ENCODE measurements around the gene SDR42E2. TPM values are rescaled to one million over a fixed set of nuclear protein-coding genes. Genes with fewer than 3 reads are reported as not detected.

The SDR42E2 gene
- total and polyA plus RNA-seq, 10 of the 15 experiments (the other 5 are each of a cell fraction or from before 2014, with no cell fraction given), result 0.01 to 0.09 (median 0.08) TPM; not detected in 4

GRCh38 chr16:22177968-22178930 lies 15.9 kb downstream of the SDR42E2 start (continued):
- no peak for TF ChIP-seq USF1 (IDR thresholded peaks at IDR 0.05; ENCODE audit: borderline replicate concordance, extremely low read length, insufficient read depth, low read depth, low read length)
- TF ChIP-seq NRF1 (conservative IDR thresholded peaks at IDR 0.05; ENCODE audit: low read depth, low read length), result no peak

- in situ Hi-C loops (cut with MboI), result loop anchor here (5.0 kb wide), 2 partner anchors 49 to 179 kb away; partner anchors contain the start of gene PDZD9
- ChIA-PET POLR2A (no interaction called here), SMC1A (ENCODE audit: uncharacterized antibody, unreplicated experiment) (interaction anchor here (1.0 kb wide), 2 partner anchors 72 to 179 kb away, joined by 3 to 5 read pairs; no protein-coding TSS in a partner anchor)
Measured at GRCh38 chr16:22181426-22181825, 19.1 kb downstream of the SDR42E2 start.

More at GRCh38 chr16:22181426-22181825, 19.1 kb downstream of the SDR42E2 start:
- intact Hi-C loops (cut with micrococcal nuclease; ENCODE audit: unreplicated experiment), result no loop called here
- Histone ChIP-seq H3K36me3 (ENCODE audit: control insufficient read depth in 2 of 2, insufficient read depth in 2 of 2, low read length in 1 of 2) (no peaks in the 10 kb centered on the region), H2AFZ (ENCODE audit: control insufficient read depth, low read depth, low read length) (no peak overlapping the region), H3K9ac (ENCODE audit: control insufficient read depth, insufficient read depth, low read length) (no peak overlapping the region), H3K79me2 (ENCODE audit: control insufficient read depth, insufficient read depth, low read length) (no peaks in the 10 kb centered on the region), H3K4me3 (no peak overlapping the region), H4K20me1 (ENCODE audit: control insufficient read depth, insufficient read depth) (no peaks in the 10 kb centered on the region), H3K27ac (ENCODE audit: control insufficient read depth, insufficient read depth) (no peak overlapping the region), H3K9me3 (replicated peaks; ENCODE audit: control insufficient read depth, insufficient read depth, low read length) (no peaks in the 10 kb centered on the region), H3K4me2 (ENCODE audit: control insufficient read depth, insufficient read depth) (no peak overlapping the region), H3K4me1 (ENCODE audit: control insufficient read depth, insufficient read depth, low read length) (no peaks in the 10 kb centered on the region), H3K27me3 (replicated peaks in 1 of 2; ENCODE audit: control insufficient read depth in 2 of 2, insufficient read depth in 2 of 2, low read length in 1 of 2) (no peaks in the 10 kb centered on the region)
- DNase-seq (ENCODE audit: low read depth, low spot score) (no peak), ATAC-seq (no peak), FAIRE-seq (no peak)
- WGBS (ENCODE audit: insufficient coverage, insufficient replicate concordance, low lambda C conversion rate, missing lambda C conversion rate), result 39% methylated on average over 11 of the region's 11 CpGs
- RAD21 ChIA-PET (ENCODE audit: unreplicated experiment), result no interaction called here
- CTCF ChIA-PET, result interaction anchor here (0.9 kb wide), 1 partner anchor 11 kb away, joined by 3 read pairs; no protein-coding TSS in a partner anchor
- no TSS peak for BruUV-seq (replicated peaks)
- TF ChIP-seq SMC3 (IDR thresholded peaks at IDR 0.05; ENCODE audit: borderline replicate concordance, low read length), result no peak
- TF ChIP-seq ELK1 (IDR thresholded peaks at IDR 0.05; ENCODE audit: low read depth, low read length), result no peak
- TF ChIP-seq EGR1 (IDR thresholded peaks at IDR 0.05; ENCODE audit: borderline replicate concordance in 1 of 2, low read depth in 2 of 2, low read length in 2 of 2), result no peak
- TF ChIP-seq IKZF2 (IDR thresholded peaks at IDR 0.05), result no peak
- TF ChIP-seq MEF2B (IDR thresholded peaks at IDR 0.05; ENCODE audit: partially characterized antibody, poor library complexity, severe bottlenecking), result no peak
- no peak for TF ChIP-seq ZBTB40 (IDR thresholded peaks at IDR 0.05; ENCODE audit: borderline replicate concordance)
- no peak for TF ChIP-seq HDAC6 (IDR thresholded peaks at IDR 0.05; ENCODE audit: unreplicated experiment)
- TF ChIP-seq FOS (IDR thresholded peaks at IDR 0.05; ENCODE audit: borderline replicate concordance, extremely low read depth, insufficient read length), result no peak
- no peak for TF ChIP-seq IRF4 (IDR thresholded peaks at IDR 0.05; ENCODE audit: low read depth, low read length)
- no peak for TF ChIP-seq SP1 (IDR thresholded peaks at IDR 0.05; ENCODE audit: low read depth, low read length)
- TF ChIP-seq ATF3 (IDR thresholded peaks at IDR 0.05; ENCODE audit: borderline replicate concordance, extremely low read depth, low read depth, low read length), result no peak

Data from GM12878 (cell line).